HepG2 (cell line): ENCODE results near the gene GRK6.

Source experiments
- EP300 ChIP-seq, 3 experiments: sonication (generic) in 1 of 3; formaldehyde crosslinking in 1 of 3; IDR thresholded peaks; 2 replicates each; pipeline versions ENCODE4 v1.5.1 to v1.6.1; 2011 to 2020; ENCODE audit warnings: low read depth in 2 of 3, low read length in 2 of 3, borderline replicate concordance in 1 of 3, improper control_type of control experiment in 1 of 3, mild to moderate bottlenecking in 1 of 3, missing genetic modification reagents in 1 of 3, moderate library complexity in 1 of 3
- MAX ChIP-seq: IDR thresholded peaks from 2 replicates; pipeline ENCODE4 v1.6.1; 2012; ENCODE audit warnings: inconsistent platforms
- ZBTB40 ChIP-seq, 2 experiments: fragments of 450-650 bp in 1 of 2; sonication (generic) in 1 of 2; formaldehyde crosslinking in 1 of 2; IDR thresholded peaks; 2 replicates each; pipeline versions ENCODE4 v1.6.1 to v1.8.0; 2016 to 2022; ENCODE audit warnings: antibody characterized with exemption in 1 of 2, mild to moderate bottlenecking in 1 of 2, missing genetic modification reagents in 1 of 2

- TF ChIP-seq EP300 (IDR thresholded peaks at IDR 0.05; ENCODE audit: low read depth in 2 of 2, low read length in 2 of 2), result no peak
- TF ChIP-seq EP300 (CRISPR knock-in tag; IDR thresholded peaks at IDR 0.05; ENCODE audit: borderline replicate concordance), result no peak
- no peak for TF ChIP-seq MAX
- no peak for TF ChIP-seq ZBTB40 (IDR thresholded peaks at IDR 0.05)
- TF ChIP-seq ZBTB40 (CRISPR knock-in tag; IDR thresholded peaks at IDR 0.05), result no peak
These were observed 60.7 kb downstream of the GRK6 start for GRCh38 chr5:177487144-177487543.
